SK-N-SH (cell line): ENCODE results near the gene SNRPA1. TPM values are rescaled to one million over a fixed set of nuclear protein-coding genes. Genes with fewer than 3 reads are reported as not detected.

Source experiments
- CTCF ChIA-PET: fragments of 300-600, 350-600 bp; formaldehyde crosslinking; extraction: SDS; loops from one replicate; lab custom pipeline; 2021; lab: Yijun Ruan, JAX
- POLR2A ChIA-PET: fragments of 350-600 bp; sonication (Branson Sonifier 250); formaldehyde crosslinking; extraction: SDS; loops from one replicate; lab custom pipeline; 2020; ENCODE audit warnings: antibody characterized with exemption, inconsistent platforms; lab: Yijun Ruan, JAX
- DNase-seq: peaks from one replicate; pipeline ENCODE4 v3.0.0; 2012
- H2AFZ ChIP-seq: fragments of 200-600 bp; sonication (generic); 2 replicates; pipeline ENCODE4 v1.8.1; 2016; ENCODE audit warnings: antibody characterized with exemption, mild to moderate bottlenecking, low read depth
- H3F3A ChIP-seq: fragments of 200-600 bp; sonication (generic); replicated peaks from 2 replicates; pipeline ENCODE3; 2016; ENCODE audit warnings: antibody characterized with exemption, mild to moderate bottlenecking; ENCODE audit not compliant: insufficient read depth
- H3K27ac ChIP-seq, 2 experiments: fragments of 200-500 bp in 1 of 2; fragments of 200-600 bp in 1 of 2; sonication (Bioruptor generic) in 1 of 2; sonication (generic), shearing (Covaris generic) in 1 of 2; 2 replicates each; pipeline versions ENCODE4 v1.5.1 to v1.6.1; 2014 to 2016; ENCODE audit warnings: low read depth in 2 of 2, inconsistent platforms in 1 of 2, low read length in 1 of 2, mild to moderate bottlenecking in 1 of 2, mixed read lengths in 1 of 2
- H3K27me3 ChIP-seq: fragments of 200-600 bp; sonication (generic), shearing (Covaris generic); 2 replicates; pipeline ENCODE4 v1.6.1; 2016; ENCODE audit warnings: mixed run types; ENCODE audit not compliant: insufficient read depth
- H3K36me3 ChIP-seq, 2 experiments: fragments of 200-500 bp in 1 of 2; fragments of 200-600 bp in 1 of 2; sonication (Bioruptor generic) in 1 of 2; sonication (generic) in 1 of 2; replicated peaks in 1 of 2; 2 replicates each; pipeline versions ENCODE3 to v1.5.1; 2014 to 2016; ENCODE audit warnings: low read length in 1 of 2, mild to moderate bottlenecking in 1 of 2; ENCODE audit not compliant: insufficient read depth in 2 of 2, control insufficient read depth in 1 of 2
- H3K4me1 ChIP-seq, 2 experiments: fragments of 200-500 bp in 1 of 2; fragments of 200-600 bp in 1 of 2; sonication (Bioruptor generic) in 1 of 2; sonication (generic), shearing (Covaris generic) in 1 of 2; 2 replicates each; pipeline versions ENCODE4 v1.5.1 to v1.6.1; 2014 to 2016; ENCODE audit warnings: low read depth in 1 of 2, low read length in 1 of 2, mixed run types in 1 of 2; ENCODE audit not compliant: insufficient read depth in 2 of 2, control insufficient read depth in 1 of 2
- H3K4me2 ChIP-seq: fragments of 200-600 bp; sonication (generic), shearing (Covaris generic); 2 replicates; pipeline ENCODE4 v1.6.1; 2017; ENCODE audit warnings: mixed run types
- H3K4me3 ChIP-seq, 2 experiments: fragments of 200-500 bp in 1 of 2; fragments of 200-600 bp in 1 of 2; sonication (Bioruptor generic) in 1 of 2; sonication (generic), shearing (Covaris generic) in 1 of 2; 2 replicates each; pipeline versions ENCODE4 v1.5.1 to v1.8.1; 2014 to 2016; ENCODE audit warnings: low read depth in 2 of 2, inconsistent platforms in 1 of 2, low read length in 1 of 2, mild to moderate bottlenecking in 1 of 2, mixed read lengths in 1 of 2, moderate library complexity in 1 of 2
- H3K79me2 ChIP-seq: fragments of 200-600 bp; sonication (generic); 2 replicates; pipeline ENCODE4 v1.8.1; 2017; ENCODE audit warnings: mild to moderate bottlenecking; ENCODE audit not compliant: insufficient read depth
- H3K9ac ChIP-seq: fragments of 200-600 bp; sonication (generic); 2 replicates; pipeline ENCODE4 v1.6.1; 2017; ENCODE audit warnings: mixed run types
- H3K9me2 ChIP-seq: fragments of 200-600 bp; sonication (generic); 2 replicates; pipeline ENCODE4 v1.6.1; 2017; ENCODE audit warnings: mixed run types
- H3K9me3 ChIP-seq: fragments of 200-600 bp; sonication (generic); 2 replicates; pipeline ENCODE4 v1.6.1; 2017; ENCODE audit warnings: mixed run types, mild to moderate bottlenecking, moderate library complexity
- H4K20me1 ChIP-seq: fragments of 200-600 bp; sonication (generic); 2 replicates; pipeline ENCODE4 v1.6.1; 2017; ENCODE audit warnings: mild to moderate bottlenecking, mixed run types; ENCODE audit not compliant: insufficient read depth
- FOSL2 ChIP-seq: IDR thresholded peaks from 2 replicates; pipeline ENCODE4 v1.4.0; 2012; ENCODE audit warnings: low read depth, mild to moderate bottlenecking, moderate library complexity, borderline replicate concordance
- FOXJ3 ChIP-seq: sonication (generic); formaldehyde crosslinking; IDR thresholded peaks from 2 replicates; pipeline ENCODE4 v1.5.1; 2020; ENCODE audit warnings: mild to moderate bottlenecking, missing genetic modification reagents
- GATA2 ChIP-seq: sonication (generic); formaldehyde crosslinking; IDR thresholded peaks from 2 replicates; pipeline ENCODE4 v1.5.0; 2020; ENCODE audit warnings: mild to moderate bottlenecking, missing genetic modification reagents
- JUND ChIP-seq: IDR thresholded peaks from 2 replicates; pipeline ENCODE4 v1.4.0; 2012
- MXI1 ChIP-seq: IDR thresholded peaks from 2 replicates; pipeline ENCODE4 v1.6.1; 2012; ENCODE audit warnings: mild to moderate bottlenecking, low read depth, low read length, improper control_type of control experiment
- WGBS: methylation state at CpG from one replicate; pipeline ENCODE4 v1.1.6; 2017; ENCODE audit warnings: low lambda C conversion rate; 5-methylcytosine and 5-hydroxymethylcytosine counted together
- polyA plus RNA-seq, 3 experiments: library from polyadenylated mRNA; depleted of rRNA; stranded (reverse); fragments of >200 nt; gene quantifications; 2 replicates each; pipeline ENCODE4 v1.2.3, GENCODE V29; 2012
- TF ChIP-seq, protein P1 (sequence below): IDR thresholded peaks from 2 replicates; pipeline ENCODE4; 2012

Gene SNRPA1
- polyA plus RNA-seq, 1 of the 3 experiments (the other 2 are of a cell fraction): 62.3 TPM

DNA sequence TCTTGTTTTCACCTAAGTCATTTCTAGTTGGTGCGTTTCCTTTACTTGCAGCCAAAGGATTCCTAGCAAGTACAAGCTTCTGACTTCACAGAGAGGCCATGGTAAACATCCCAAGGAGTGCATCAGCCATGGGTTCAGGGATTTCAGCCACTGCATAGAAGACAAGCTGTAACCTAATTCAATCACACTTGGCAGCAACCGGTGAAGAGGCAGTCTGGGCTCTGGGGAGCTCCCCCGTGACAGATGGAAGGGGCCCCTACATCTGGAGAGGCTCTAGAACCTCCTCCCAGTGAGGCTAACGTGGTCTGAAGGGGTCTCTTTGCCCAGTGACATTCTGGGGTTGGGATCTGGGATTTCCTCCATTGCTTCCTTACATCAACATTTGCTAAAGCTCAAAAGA, 8.4 kb upstream of the SNRPA1 start:
- H3K27ac ChIP-seq: no peak overlapping the region
- H3K4me1 ChIP-seq: no peaks in the 10 kb centered on the region; a peak in 1 of 4 replicates
- H3K9me2 ChIP-seq: no peaks in the 10 kb centered on the region
- H3K9me3 ChIP-seq: no peaks in the 10 kb centered on the region
- no peak overlapping the region for H3K9ac ChIP-seq
- ChIA-PET POLR2A (no interaction called here), CTCF (interaction anchor here (0.8 to 10.4 kb wide), 5 partner anchors 16 to 338 kb away, joined by 3 to 125 read pairs (median 3); no protein-coding TSS in a partner anchor)
- no peak overlapping the region for H3K4me2 ChIP-seq
- H3F3A ChIP-seq: no peaks in the 10 kb centered on the region
- TF ChIP-seq, protein P1, sequence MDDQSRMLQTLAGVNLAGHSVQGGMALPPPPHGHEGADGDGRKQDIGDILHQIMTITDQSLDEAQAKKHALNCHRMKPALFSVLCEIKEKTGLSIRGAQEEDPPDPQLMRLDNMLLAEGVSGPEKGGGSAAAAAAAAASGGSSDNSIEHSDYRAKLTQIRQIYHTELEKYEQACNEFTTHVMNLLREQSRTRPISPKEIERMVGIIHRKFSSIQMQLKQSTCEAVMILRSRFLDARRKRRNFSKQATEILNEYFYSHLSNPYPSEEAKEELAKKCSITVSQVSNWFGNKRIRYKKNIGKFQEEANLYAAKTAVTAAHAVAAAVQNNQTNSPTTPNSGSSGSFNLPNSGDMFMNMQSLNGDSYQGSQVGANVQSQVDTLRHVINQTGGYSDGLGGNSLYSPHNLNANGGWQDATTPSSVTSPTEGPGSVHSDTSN: no peak
- no peak for TF ChIP-seq MXI1
- TF ChIP-seq FOXJ3 (CRISPR knock-in tag): no peak
- TF ChIP-seq, all 33 proteins: peak for 0
- no peaks in the 10 kb centered on the region for H4K20me1 ChIP-seq
- DNase-seq: no peak
- no peaks in the 10 kb centered on the region for H3K36me3 ChIP-seq
- WGBS: 72% methylated on average over 4 of the region's 4 CpGs
- H3K79me2 ChIP-seq: no peaks in the 10 kb centered on the region
- H3K4me3 ChIP-seq: no peak overlapping the region
- H2AFZ ChIP-seq: no peak overlapping the region
- H3K27me3 ChIP-seq: no peaks in the 10 kb centered on the region

DNA sequence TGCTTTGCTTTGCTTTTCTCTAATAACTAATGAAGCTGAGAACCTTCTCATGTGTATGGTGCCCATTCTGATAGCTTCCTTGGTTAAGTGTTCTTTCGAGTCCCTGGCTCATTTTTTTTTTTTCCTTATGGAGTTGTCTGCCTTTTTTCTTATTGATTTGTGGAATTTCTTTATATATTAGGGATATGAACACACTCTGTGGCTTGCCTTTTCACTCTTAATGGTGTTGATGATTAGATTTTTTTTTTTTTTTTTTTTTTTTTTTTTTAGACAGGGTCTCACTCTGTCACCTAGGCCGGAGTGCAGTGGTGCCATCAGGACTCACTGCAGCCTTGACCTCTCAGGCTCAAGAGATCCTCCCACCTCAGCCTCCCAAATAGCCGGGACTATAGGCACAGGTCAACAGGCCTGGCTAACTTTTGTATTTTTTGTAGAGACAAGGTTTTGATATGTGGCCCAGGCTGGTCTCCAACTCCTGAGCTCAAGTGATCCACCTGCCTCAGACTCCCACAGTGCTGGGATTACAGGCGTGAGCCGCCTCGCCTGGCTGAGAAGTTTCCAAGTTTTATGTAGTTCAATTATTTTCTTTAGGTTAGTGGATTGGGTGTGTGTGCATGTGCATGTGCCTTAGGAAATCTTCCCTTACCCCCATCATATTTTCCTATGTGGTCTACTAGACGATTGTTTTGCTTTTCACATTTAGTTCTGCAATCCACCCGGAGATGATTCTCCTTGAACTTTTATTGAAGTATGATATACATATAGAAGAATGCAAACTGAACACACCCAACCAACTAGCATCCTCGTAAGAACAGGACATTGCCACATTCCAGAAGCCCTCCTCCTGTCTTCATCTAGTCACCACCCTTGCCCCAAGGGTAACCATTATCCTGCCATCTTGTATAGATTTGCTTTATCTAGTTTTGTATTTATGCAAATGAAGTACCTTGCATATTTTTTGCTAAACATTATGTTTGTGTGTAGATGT, 1.7 kb upstream of the SNRPA1 start:
- Histone ChIP-seq H3K36me3 (peaks cover 5 to 11% of the 10 kb centered on the region in 2 experiments), H4K20me1 (peaks cover 19% of the 10 kb centered on the region), H3F3A (peaks cover 19% of the 10 kb centered on the region), H3K4me1 (peaks cover 8 to 12% of the 10 kb centered on the region in 2 experiments; a peak in 2 of 4 replicates), H3K79me2 (peaks cover 35% of the 10 kb centered on the region), H3K9ac (peak overlapping the region; percentile 86; the same call in 1 of the 2 replicates), H3K9me3 (no peaks in the 10 kb centered on the region), H2AFZ (peak overlapping the region; percentile 95; the same call in 1 of the 2 replicates), H3K9me2 (no peaks in the 10 kb centered on the region), H3K4me3 (peak overlapping the region; percentile 82 to 98; a peak in 3 of 4 replicates), H3K27ac (peak overlapping the region in 1 of 2 experiments; percentile 87; a peak in 2 of 4 replicates), H3K27me3 (no peaks in the 10 kb centered on the region), H3K4me2 (peak overlapping the region; percentile 83)
- CTCF ChIA-PET: interaction anchor here (0.9 to 11.2 kb wide), 4 partner anchors 19 to 359 kb away, joined by 3 to 139 read pairs (median 5); no protein-coding TSS in a partner anchor
- WGBS: 79% methylated on average over 9 of the region's 9 CpGs
- TF ChIP-seq FOXJ3 (CRISPR knock-in tag): no peak
- no peak for TF ChIP-seq MXI1
- TF ChIP-seq GATA2 (CRISPR knock-in tag): no peak
- no peak for TF ChIP-seq JUND
- TF ChIP-seq FOSL2: no peak
- POLR2A ChIA-PET: interaction anchor here (1.1 kb wide), 1 partner anchor 345 kb away, joined by 3 read pairs; no protein-coding TSS in a partner anchor
- DNase-seq: no peak
